Ovary (tissue), 9 donors: ENCODE data around the gene C4BPA. TPM values are rescaled to one million over a fixed set of nuclear protein-coding genes. Genes with fewer than 3 reads are reported as not detected.

Source experiments
- DNase-seq, 5 donors: peaks; one replicate each; pipeline ENCODE4 v3.0.0-alpha.2; 2019 to 2020
- H3K27ac ChIP-seq, 2 donors: fragments of 200-600 bp; one replicate each; pipeline versions ENCODE4 v1.5.1 to v1.8.0; 2019 to 2022
- H3K27me3 ChIP-seq: fragments of 200-600 bp; one replicate; pipeline ENCODE4 v1.8.0; 2022
- H3K36me3 ChIP-seq: fragments of 200-600 bp; sonication (generic); one replicate; pipeline ENCODE4 v1.5.1; 2019
- H3K4me1 ChIP-seq: one replicate; pipeline ENCODE4 v1.8.1; 2013; ENCODE audit warnings: mild to moderate bottlenecking, moderate library complexity; ENCODE audit not compliant: insufficient read depth
- H3K4me3 ChIP-seq: fragments of 200-600 bp; sonication (generic); one replicate; pipeline ENCODE4 v1.5.1; 2017
- H3K9me3 ChIP-seq, 2 donors: fragments of 200-600 bp in 1 of 2; sonication (generic) in 1 of 2; one replicate each; pipeline versions ENCODE4 v1.5.1 to v1.8.1; 2013 to 2019; ENCODE audit warnings: mild to moderate bottlenecking in 1 of 2, moderate library complexity in 1 of 2
- CTCF ChIP-seq, 3 donors: fragments of 450-650 bp in 2 of 3; fragments of 200-600 bp in 1 of 3; IDR thresholded peaks; one replicate each; pipeline versions ENCODE4 v1.5.1 to v1.8.0; 2016 to 2022; ENCODE audit warnings: antibody characterized with exemption in 3 of 3, mild to moderate bottlenecking in 1 of 3
- EP300 ChIP-seq: sonication (generic); formaldehyde crosslinking; IDR thresholded peaks from one replicate; pipeline ENCODE4 v1.6.1; 2017; ENCODE audit warnings: antibody characterized with exemption
- POLR2A ChIP-seq: fragments of 450-650 bp; IDR thresholded peaks from one replicate; pipeline ENCODE4 v1.6.1; 2017; ENCODE audit warnings: antibody characterized with exemption, mild to moderate bottlenecking, moderate library complexity
- WGBS, 3 donors: extraction: QIAGEN DNeasy Blood & Tissue Kit in 1 of 3; methylation state at CpG; one replicate each; pipeline versions ENCODE4 v1.1.5 to v1.1.7; 2013 to 2017; 5-methylcytosine and 5-hydroxymethylcytosine counted together
- intact Hi-C, 4 donors: fragments of 100-400 bp; cut with DNase I; formaldehyde crosslinking; loops; one replicate each; pipeline versions ENCODE4 v1.11.0 to v1.15.1; 2022 to 2023
- polyA plus RNA-seq, 2 donors: library from polyadenylated mRNA; stranded (reverse); fragments of 200-250 nt in 1 of 2; fragments of 350-450 nt in 1 of 2; fragmentation: Illumina TruSeq in 1 of 2; extraction: RNeasy Lipid Tissue Mini Kit (QIAGEN cat#74804) in 1 of 2; gene quantifications; one replicate each; pipeline ENCODE4 v1.2.3, GENCODE V29; 2013 to 2014
- total RNA-seq, 7 donors: library from RNA; depleted of rRNA in 2 of 7; stranded (reverse); fragments of >200 nt in 2 of 7; fragmentation: NEBNext Ultra II Directional in 3 of 7; extraction: Animal tissue kit (Norgen Biotek cat#: 25700) in 3 of 7; gene quantifications; one replicate each; pipeline versions ENCODE4 v1.1.0 to v1.2.4, GENCODE V29; 2016 to 2023
- donor health status: DM: no; HTN: no; CAD: no; lungs with moderate emphysema.
- donor health status: DM: no; HTN: no; CAD: no.
- donor health status: Bipolar disorder and iron deficiency.
- donor health status: DM: yes; HTN: yes; CAD: no.
- donor health status: DM: no; HTN: no; CAD: no.
- donor health status: DM: yes; HTN: yes; CAD: no.

Gene C4BPA
- total and polyA plus RNA-seq, 9 donors: 0.23 to 3.5 (median 1.1) TPM

- no peaks in the 10 kb centered on the region for H3K27me3 ChIP-seq
- TF ChIP-seq CTCF (IDR thresholded peaks at IDR 0.05) (no peak), POLR2A (no peak), EP300 (no peak)
- 91 to 96% (median 93%) methylated on average over 5 of the region's 5 CpGs for WGBS, 3 donors
- H3K9me3 ChIP-seq: no peaks in the 10 kb centered on the region
- intact Hi-C loops: no loop called here
- H3K36me3 ChIP-seq: no peaks in the 10 kb centered on the region
- no peak for DNase-seq
- no peaks in the 10 kb centered on the region for H3K4me1 ChIP-seq
- H3K27ac ChIP-seq: no peak overlapping the region
- H3K4me3 ChIP-seq: no peak overlapping the region
These were observed 41.0 kb upstream of the C4BPA start for GRCh38 chr1:207063014-207063413.

GRCh38 chr1:207064561-207064960 lies 39.5 kb upstream of the C4BPA start:
- no peaks in the 10 kb centered on the region for H3K4me1 ChIP-seq
- WGBS, 3 donors: 91 to 92% (median 91%) methylated on average over 8 of the region's 8 CpGs
- no peak overlapping the region for H3K4me3 ChIP-seq
- no peak overlapping the region for H3K27ac ChIP-seq
- H3K27me3 ChIP-seq: no peaks in the 10 kb centered on the region
- TF ChIP-seq CTCF (IDR thresholded peaks at IDR 0.05) (no peak), EP300 (no peak), POLR2A (no peak)
- no peak for DNase-seq
- H3K9me3 ChIP-seq: no peaks in the 10 kb centered on the region
- H3K36me3 ChIP-seq: no peaks in the 10 kb centered on the region
- intact Hi-C loops: no loop called here

GRCh38 chr1:207067185-207067584 lies 36.8 kb upstream of the C4BPA start:
- no peak for DNase-seq
- H3K27ac ChIP-seq: no peak overlapping the region
- H3K4me1 ChIP-seq: no peaks in the 10 kb centered on the region
- 56 to 64% (median 60%) methylated on average over 3 of the region's 3 CpGs for WGBS, 3 donors
- H3K27me3 ChIP-seq: no peaks in the 10 kb centered on the region
- TF ChIP-seq CTCF (IDR thresholded peaks at IDR 0.05): no peak
- TF ChIP-seq EP300: no peak
- no peak for TF ChIP-seq POLR2A
- no peak overlapping the region for H3K4me3 ChIP-seq
- H3K36me3 ChIP-seq: no peaks in the 10 kb centered on the region
- no peaks in the 10 kb centered on the region for H3K9me3 ChIP-seq
- intact Hi-C loops: no loop called here

- DNase-seq: no peak
- WGBS, 3 donors: 80 to 93% (median 89%) methylated on average over 5 of the region's 5 CpGs
- Histone ChIP-seq H3K4me3 (no peak overlapping the region), H3K36me3 (no peaks in the 10 kb centered on the region), H3K9me3 (no peaks in the 10 kb centered on the region), H3K27ac (no peak overlapping the region), H3K27me3 (no peaks in the 10 kb centered on the region), H3K4me1 (no peaks in the 10 kb centered on the region)
- TF ChIP-seq CTCF (IDR thresholded peaks at IDR 0.05): no peak
- no peak for TF ChIP-seq POLR2A
- no peak for TF ChIP-seq EP300
- intact Hi-C loops: no loop called here
These were observed 36.4 kb upstream of the C4BPA start for GRCh38 chr1:207067665-207068064.

GRCh38 chr1:207069061-207069460 lies 35.0 kb upstream of the C4BPA start:
- no peak overlapping the region for H3K4me3 ChIP-seq

More at GRCh38 chr1:207069061-207069460, 35.0 kb upstream of the C4BPA start:
- H3K36me3 ChIP-seq: no peaks in the 10 kb centered on the region
- H3K4me1 ChIP-seq: no peaks in the 10 kb centered on the region
- TF ChIP-seq POLR2A (no peak), CTCF (IDR thresholded peaks at IDR 0.05) (no peak), EP300 (no peak)
- intact Hi-C loops: no loop called here
- WGBS, 3 donors: 90 to 95% (median 94%) methylated on average over 3 of the region's 3 CpGs
- no peaks in the 10 kb centered on the region for H3K27me3 ChIP-seq
- H3K9me3 ChIP-seq: no peaks in the 10 kb centered on the region
- H3K27ac ChIP-seq: no peak overlapping the region
- DNase-seq: no peak
